HUES48 (cell line): Measurements from ENCODE around the gene S100A14.
A peak's percentile ranks its signal among the peaks of the same experiment; 100 is the strongest.

Source experiments
- H3K27ac ChIP-seq: one replicate; pipeline ENCODE4 v1.7.0; 2013; ENCODE audit warnings: low read depth, low read length, inconsistent platforms
- H3K27me3 ChIP-seq: 2 replicates; pipeline ENCODE4 v1.6.1; 2013; ENCODE audit warnings: mild to moderate bottlenecking, low read length; ENCODE audit not compliant: control insufficient read depth, insufficient read depth
- H3K36me3 ChIP-seq: 2 replicates; pipeline ENCODE4 v1.6.1; 2013; ENCODE audit warnings: low read length; ENCODE audit not compliant: control insufficient read depth, insufficient read depth
- H3K4me1 ChIP-seq: 2 replicates; pipeline ENCODE4 v1.6.1; 2013; ENCODE audit warnings: mild to moderate bottlenecking, low read length; ENCODE audit not compliant: control insufficient read depth, insufficient read depth
- H3K4me3 ChIP-seq: 2 replicates; pipeline ENCODE4 v1.5.1; 2013; ENCODE audit warnings: mild to moderate bottlenecking, low read depth, low read length
- H3K9ac ChIP-seq: 2 replicates; pipeline ENCODE4 v1.6.1; 2013; ENCODE audit warnings: mild to moderate bottlenecking, low read depth, low read length, moderate library complexity
- H3K9me3 ChIP-seq: 2 replicates; pipeline ENCODE4 v1.6.1; 2013; ENCODE audit warnings: low read length; ENCODE audit not compliant: control insufficient read depth, insufficient read depth

S100A14 gene

GRCh38 chr1:153616144-153616916, at the start of gene S100A14:
Gene S100A14, minus strand, starts transcription at chr1:153616325. Its CDS starts 467 bp downstream, at chr1:153615858.
- H3K27me3 ChIP-seq = no peaks in the 10 kb centered on the region
- H3K4me1 ChIP-seq = peaks cover 16% of the 10 kb centered on the region
- no peaks in the 10 kb centered on the region for H3K36me3 ChIP-seq
- no peak within 1 kb of the TSS for H3K9ac ChIP-seq
- no peaks in the 10 kb centered on the region for H3K9me3 ChIP-seq
- no peak within 1 kb of the TSS for H3K4me3 ChIP-seq
- no peak within 1 kb of the TSS for H3K27ac ChIP-seq

GRCh38 chr1:153663211-153663610, 47.1 kb upstream of the S100A14 start:
- Histone ChIP-seq H3K4me3 (no peak overlapping the region), H3K36me3 (peaks cover 81% of the 10 kb centered on the region), H3K9ac (no peak overlapping the region), H3K9me3 (no peaks in the 10 kb centered on the region), H3K4me1 (peaks cover 5% of the 10 kb centered on the region), H3K27me3 (no peaks in the 10 kb centered on the region), H3K27ac (no peak overlapping the region)

- no peak overlapping the region for H3K27ac ChIP-seq
- H3K36me3 ChIP-seq = peaks cover 72% of the 10 kb centered on the region
- H3K4me1 ChIP-seq = peaks cover 5% of the 10 kb centered on the region
- H3K4me3 ChIP-seq = no peak overlapping the region
- no peak overlapping the region for H3K9ac ChIP-seq
- H3K27me3 ChIP-seq = no peaks in the 10 kb centered on the region
- no peaks in the 10 kb centered on the region for H3K9me3 ChIP-seq
Observed at GRCh38 chr1:153662269-153662668, 46.1 kb upstream of the S100A14 start.

GRCh38 chr1:153661111-153661708, 45.1 kb upstream of the S100A14 start:
- H3K27me3 ChIP-seq = no peaks in the 10 kb centered on the region
- H3K36me3 ChIP-seq = peaks cover 61% of the 10 kb centered on the region
- no peak overlapping the region for H3K9ac ChIP-seq
- peaks cover 5% of the 10 kb centered on the region for H3K4me1 ChIP-seq
- no peak overlapping the region for H3K4me3 ChIP-seq
- H3K9me3 ChIP-seq = no peaks in the 10 kb centered on the region
- H3K27ac ChIP-seq = no peak overlapping the region

GRCh38 chr1:153659656-153660055, 43.5 kb upstream of the S100A14 start:
- H3K4me3 ChIP-seq = peak overlapping the region; percentile 100
- H3K4me1 ChIP-seq = peaks cover 5% of the 10 kb centered on the region
- no peaks in the 10 kb centered on the region for H3K9me3 ChIP-seq
- no peak overlapping the region for H3K27ac ChIP-seq
- H3K27me3 ChIP-seq = no peaks in the 10 kb centered on the region
- H3K9ac ChIP-seq = no peak overlapping the region
- peaks cover 45% of the 10 kb centered on the region for H3K36me3 ChIP-seq

GRCh38 chr1:153659175-153659534, 43.0 kb upstream of the S100A14 start:
- Histone ChIP-seq H3K27me3 (no peaks in the 10 kb centered on the region), H3K9ac (peak overlapping the region; percentile 91; the same call in 1 of the 2 replicates), H3K36me3 (peaks cover 40% of the 10 kb centered on the region), H3K27ac (peak overlapping the region; percentile 95), H3K9me3 (no peaks in the 10 kb centered on the region), H3K4me1 (peaks cover 5% of the 10 kb centered on the region), H3K4me3 (peak overlapping the region; percentile 100)

- no peaks in the 10 kb centered on the region for H3K27me3 ChIP-seq
- peaks cover 35% of the 10 kb centered on the region for H3K36me3 ChIP-seq
- peak within 1 kb of the TSS; percentile 95 for H3K27ac ChIP-seq
- H3K4me1 ChIP-seq = peaks cover 5% of the 10 kb centered on the region
- H3K9me3 ChIP-seq = no peaks in the 10 kb centered on the region
- H3K4me3 ChIP-seq = peak within 1 kb of the TSS; percentile 100
- peak within 1 kb of the TSS; percentile 91 for H3K9ac ChIP-seq
Observed at GRCh38 chr1:153658400-153659174, 42.5 kb upstream of the S100A14 start, which contains the start of gene SNAPIN. Gene SNAPIN, plus strand, starts transcription at chr1:153658703. Its CDS starts 41 bp downstream, at chr1:153658744.

GRCh38 chr1:153655333-153655732, 39.2 kb upstream of the S100A14 start:
- H3K27me3 ChIP-seq = no peaks in the 10 kb centered on the region
- H3K27ac ChIP-seq = no peak overlapping the region
- H3K4me3 ChIP-seq = no peak overlapping the region
- H3K4me1 ChIP-seq = peaks cover 5% of the 10 kb centered on the region
- H3K9ac ChIP-seq = no peak overlapping the region
- H3K36me3 ChIP-seq = peaks cover 4% of the 10 kb centered on the region; the same call in 1 of the 2 replicates
- H3K9me3 ChIP-seq = no peaks in the 10 kb centered on the region

- H3K9ac ChIP-seq = no peak overlapping the region
- H3K27me3 ChIP-seq = no peaks in the 10 kb centered on the region
- no peaks in the 10 kb centered on the region for H3K4me1 ChIP-seq
- H3K4me3 ChIP-seq = no peak overlapping the region
- no peak overlapping the region for H3K27ac ChIP-seq
- no peaks in the 10 kb centered on the region for H3K36me3 ChIP-seq
- no peaks in the 10 kb centered on the region for H3K9me3 ChIP-seq
Observed at GRCh38 chr1:153652805-153653500, 36.8 kb upstream of the S100A14 start.

GRCh38 chr1:153651771-153652170, 35.6 kb upstream of the S100A14 start:
- Histone ChIP-seq H3K27me3 (no peaks in the 10 kb centered on the region), H3K4me1 (no peaks in the 10 kb centered on the region), H3K4me3 (no peak overlapping the region), H3K9ac (no peak overlapping the region), H3K9me3 (no peaks in the 10 kb centered on the region), H3K27ac (no peak overlapping the region), H3K36me3 (no peaks in the 10 kb centered on the region)
